ENCODE results near the gene NLRP9.

Gene NLRP9

GRCh38 chr19:55702131-55702627 lies 36.0 kb downstream of the NLRP9 start:
- no peak for DNase-seq

GRCh38 chr19:55700813-55701212 lies 37.4 kb downstream of the NLRP9 start:
- no peak for DNase-seq

GRCh38 chr19:55699221-55699620 lies 39.0 kb downstream of the NLRP9 start:
- no peak for DNase-seq

- no peak for DNase-seq
Measured at GRCh38 chr19:55698256-55698655, 39.9 kb downstream of the NLRP9 start.

- DNase-seq: no peak
Measured at GRCh38 chr19:55697698-55698097, 40.5 kb downstream of the NLRP9 start.

- DNase-seq: no peak
Measured at GRCh38 chr19:55697069-55697440, 41.1 kb downstream of the NLRP9 start.

- no peak for DNase-seq
Measured at GRCh38 chr19:55696301-55697068, 41.7 kb downstream of the NLRP9 start.

GRCh38 chr19:55695511-55696290 lies 42.5 kb downstream of the NLRP9 start:
- DNase-seq: no peak

GRCh38 chr19:55694656-55695491 lies 43.3 kb downstream of the NLRP9 start:
- DNase-seq: no peak

GRCh38 chr19:55694241-55694655 lies 44.0 kb downstream of the NLRP9 start:
- no peak for DNase-seq

GRCh38 chr19:55693336-55693974 lies 44.7 kb downstream of the NLRP9 start:
- no peak for DNase-seq

GRCh38 chr19:55692681-55693081 lies 45.5 kb downstream of the NLRP9 start:
- no peak for DNase-seq

GRCh38 chr19:55691561-55692481 lies 46.4 kb downstream of the NLRP9 start:
- DNase-seq: no peak

GRCh38 chr19:55690769-55691545 lies 47.2 kb downstream of the NLRP9 start:
- no peak for DNase-seq

- no peak for DNase-seq
Measured at GRCh38 chr19:55690109-55690768, 48.0 kb downstream of the NLRP9 start.

GRCh38 chr19:55689411-55690108 lies 48.6 kb downstream of the NLRP9 start:
- DNase-seq: no peak

- DNase-seq: no peak
Measured at GRCh38 chr19:55688422-55689218, 49.6 kb downstream of the NLRP9 start.
